HEK293T (cell line): ENCODE measurements around the gene ARAF.

Source experiments
- BHLHE40 ChIP-seq: fragments of 450-650 bp; IDR thresholded peaks from 2 replicates; pipeline ENCODE4 v1.6.1; 2016; ENCODE audit warnings: mild to moderate bottlenecking, moderate library complexity, borderline replicate concordance
- ELF4 ChIP-seq: fragments of 450-650 bp; IDR thresholded peaks from 2 replicates; pipeline ENCODE4 v1.6.1; 2017; ENCODE audit warnings: antibody characterized with exemption
- HDGF ChIP-seq: fragments of 450-650 bp; IDR thresholded peaks from 2 replicates; pipeline ENCODE4 v1.6.1; 2017; ENCODE audit warnings: antibody characterized with exemption, borderline replicate concordance
- L3MBTL2 ChIP-seq: fragments of 450-650 bp; conservative IDR thresholded peaks from 2 replicates; pipeline ENCODE4 v1.6.1; 2016; ENCODE audit warnings: mild to moderate bottlenecking
- NFRKB ChIP-seq: fragments of 450-650 bp; IDR thresholded peaks from 2 replicates; pipeline ENCODE4 v1.6.1; 2016; ENCODE audit warnings: mild to moderate bottlenecking, moderate library complexity
- PKNOX1 ChIP-seq: fragments of 450-650 bp; IDR thresholded peaks from 2 replicates; pipeline ENCODE4 v1.6.1; 2016
- SUZ12 ChIP-seq: fragments of 450-650 bp; IDR thresholded peaks from 2 replicates; pipeline ENCODE4 v1.6.1; 2016; ENCODE audit warnings: mild to moderate bottlenecking
- TARDBP ChIP-seq: fragments of 450-650 bp; IDR thresholded peaks from 2 replicates; pipeline ENCODE4 v1.6.1; 2016

DNA sequence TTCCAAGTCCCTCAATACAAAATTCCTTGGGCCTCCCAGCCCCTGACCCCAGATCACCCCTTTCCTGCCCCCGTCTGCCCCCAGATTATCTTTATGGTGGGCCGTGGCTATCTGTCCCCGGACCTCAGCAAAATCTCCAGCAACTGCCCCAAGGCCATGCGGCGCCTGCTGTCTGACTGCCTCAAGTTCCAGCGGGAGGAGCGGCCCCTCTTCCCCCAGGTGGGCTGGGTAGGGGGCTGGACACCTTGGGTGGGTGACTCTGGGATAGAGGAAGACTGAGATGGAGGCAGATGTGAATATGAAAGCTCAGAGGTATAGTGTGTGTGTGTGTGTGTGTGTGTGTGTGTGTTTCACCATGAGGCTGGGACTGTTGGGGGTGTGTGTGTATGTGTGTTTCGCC, 9.8 kb downstream of the ARAF start:
- TF ChIP-seq HDGF (no peak), SUZ12 (no peak), BHLHE40 (no peak), PKNOX1 (no peak), NFRKB (no peak), L3MBTL2 (no peak), TARDBP (no peak), ELF4 (no peak)
